Heart left ventricle (tissue), 16 donors: ENCODE data around the gene PCBP3. TPM values are rescaled to one million over a fixed set of nuclear protein-coding genes. Genes with fewer than 3 reads are reported as not detected.

Source experiments
- ATAC-seq, 4 donors: fragments of 200-7000 bp; cut with Tn5 transposase; one replicate each; pipeline ENCODE4 v1.9.1; 2020 to 2022; ENCODE audit warnings: moderate library complexity in 4 of 4, mild to moderate bottlenecking in 3 of 4, moderate number of reproducible peaks in 1 of 4
- DNase-seq, 5 donors: peaks; one replicate each; pipeline ENCODE4 v3.0.0-alpha.2; 2020
- H3K27ac ChIP-seq, 12 donors: fragments of 200-600 bp; sonication (generic) in 4 of 12; one replicate each; pipeline versions ENCODE4 v1.5.0 to v1.8.0; 2016 to 2022; ENCODE audit warnings: mild to moderate bottlenecking in 2 of 12
- H3K27me3 ChIP-seq, 9 donors: fragments of 200-600 bp; sonication (generic) in 2 of 9; one replicate each; pipeline versions ENCODE4 v1.5.1 to v1.8.0; 2016 to 2022; ENCODE audit warnings: mild to moderate bottlenecking in 3 of 9
- H3K36me3 ChIP-seq, 9 donors: fragments of 200-600 bp; sonication (generic) in 2 of 9; one replicate each; pipeline versions ENCODE4 v1.5.0 to v1.8.0; 2018 to 2022; ENCODE audit warnings: mild to moderate bottlenecking in 2 of 9
- H3K4me1 ChIP-seq, 12 donors: fragments of 200-600 bp; sonication (generic) in 4 of 12; one replicate each; pipeline versions ENCODE4 v1.5.0 to v1.8.0; 2016 to 2022; ENCODE audit warnings: mild to moderate bottlenecking in 3 of 12
- H3K4me3 ChIP-seq, 12 donors: fragments of 200-600 bp; sonication (generic) in 4 of 12; one replicate each; pipeline versions ENCODE4 v1.5.0 to v1.8.0; 2017 to 2022; ENCODE audit warnings: mild to moderate bottlenecking in 9 of 12, moderate library complexity in 4 of 12
- H3K9me3 ChIP-seq, 12 donors: fragments of 200-600 bp; sonication (generic) in 4 of 12; one replicate each; pipeline versions ENCODE4 v1.5.0 to v1.8.0; 2016 to 2022; ENCODE audit warnings: mild to moderate bottlenecking in 1 of 12
- CTCF ChIP-seq, 12 donors: fragments of 200-600 bp; sonication (generic) in 4 of 12; IDR thresholded peaks; one replicate each; pipeline versions ENCODE4 v1.5.0 to v1.8.0; 2018 to 2022; ENCODE audit warnings: antibody characterized with exemption in 12 of 12, mild to moderate bottlenecking in 5 of 12
- POLR2A ChIP-seq, 2 donors: fragments of 450-650 bp; IDR thresholded peaks; one replicate each; pipeline ENCODE4 v1.6.1; 2017; ENCODE audit warnings: antibody characterized with exemption in 2 of 2, mild to moderate bottlenecking in 2 of 2, moderate library complexity in 2 of 2
- WGBS, 4 donors: extraction: QIAGEN DNeasy Blood & Tissue Kit in 2 of 4; methylation state at CpG; one replicate each; pipeline versions ENCODE4 v1.1.5 to v1.1.7; 2013 to 2018; 5-methylcytosine and 5-hydroxymethylcytosine counted together
- intact Hi-C, 10 donors: fragments of 100-400 bp; cut with DNase I; formaldehyde crosslinking; loops; one replicate each; pipeline versions ENCODE4 v1.11.1 to v1.14.2; 2022
- polyA plus RNA-seq, 2 donors: library from polyadenylated mRNA; stranded (reverse); fragments of 200-250 nt; gene quantifications; one replicate each; pipeline ENCODE4 v1.2.3, GENCODE V29; 2013
- total RNA-seq, 9 donors: library from RNA; depleted of rRNA in 2 of 9; stranded (reverse); fragments of >200 nt in 2 of 9; fragmentation: NEBNext Ultra II Directional in 3 of 9; extraction: Animal tissue kit (Norgen Biotek cat#: 25700) in 3 of 9; gene quantifications; one replicate each; pipeline versions ENCODE4 v1.1.0 to v1.2.4, GENCODE V29; 2016 to 2023
- donor health status: ischemic (EF 13 %, LVEDD 7.1; RV severe dilation, severe dysfunction).
- donor health status: healthy with polysubstance abuse.
- donor health status: DM: no; HTN: yes; CAD: no.
- donor health status: DM: no; HTN: no; CAD: no.
- donor health status: ischemic (EF 25% LVEDD 6.9; RV normal size, moderate dysfunction).
- donor health status: ischemic (EF 25% LVEDD 5.7; RV mildly dilated, moderate dysfunction).
- donor health status: healthy.
- donor health status: DM: yes; HTN: yes; CAD: no.
- donor health status: ischemic (EF 35%, LVEDD 5.7; RV mildly dilated, moderate dysfunction).
- donor health status: nonischemic (EF 11% LVEDD 7.7; RV severe dilation, severe dysfunction).
- donor health status: DM: yes; HTN: yes; CAD: no.
- donor health status: PGD.
- donor health status: ischemic (EF 29% LVEDD 5.4; RV normal size, mild dysfunction).
- donor health status: nonischemic (EF 23%, LVEDD 6.1; RV moderate dilation, normal function).

Gene PCBP3
- total and polyA plus RNA-seq, 11 donors: 0.72 to 11.4 (median 2.5) TPM; not detected in 1

GRCh38 chr21:45991606-45992300 is 348.2 kb downstream of the PCBP3 start:
- Histone ChIP-seq H3K4me1 (peaks cover 0 to 28% (median 0%) of the 10 kb centered on the region in 12 donors), H3K27me3 (no peaks in the 10 kb centered on the region), H3K9me3 (no peaks in the 10 kb centered on the region), H3K4me3 (no peak overlapping the region), H3K36me3 (peaks cover 0 to 87% (median 68%) of the 10 kb centered on the region in 9 donors), H3K27ac (peak overlapping the region in 6 of 12 donors; percentile 42 to 80 (median 62))
- ATAC-seq: no peak
- DNase-seq: peak in 3 of 5 donors; percentile 19 to 53 (median 20)
- TF ChIP-seq CTCF (IDR thresholded peaks at IDR 0.05) (no peak), POLR2A (IDR thresholded peaks at IDR 0.05) (no peak)
- 87 to 93% (median 91%) methylated on average over 16 to 18 of the region's 18 CpGs for WGBS, 4 donors
- intact Hi-C loops: loop anchor here in 1 of 10 donors (10.0 kb wide), 1 partner anchor 123 kb away; no protein-coding TSS in a partner anchor

Other genes starting within 250 kb of the PCBP3 start
- 100 to 1,000 TPM in 2 of 9 donors, 10 to 100 TPM in 7; 31.7 to 109 (median 59.0) TPM for gene COL18A1, start 238.6 kb upstream of the PCBP3 start, total RNA-seq
- gene COL18A1, start 238.6 kb upstream of the PCBP3 start, polyA plus RNA-seq: 10 to 100 TPM; 38.9 to 65.6 TPM
- gene SLC19A1, start 101.3 kb upstream of the PCBP3 start, total RNA-seq: 1 to 10 TPM; 2.4 to 7.0 (median 3.0) TPM
- 1 to 10 TPM; 3.5 to 4.3 TPM for gene SLC19A1, start 101.3 kb upstream of the PCBP3 start, polyA plus RNA-seq